Tibial artery (tissue), 4 donors: ENCODE data around the gene SFMBT1.
"Not testable (repeated sequence)": the region's sequence is repeated elsewhere in the genome, so short reads cannot be mapped to it uniquely, and the experiment has no call there.

Experiments
- DNase-seq, 2 donors: peaks; one replicate each; pipeline ENCODE4 v3.0.0-alpha.2; 2019
- H3K27ac ChIP-seq, 2 donors: fragments of 200-600 bp; sonication (generic) in 1 of 2; 1 replicate in 1 of 2; 2 replicates in 1 of 2; pipeline ENCODE4 v1.5.1; 2018 to 2019; ENCODE audit warnings: mild to moderate bottlenecking in 1 of 2
- H3K27me3 ChIP-seq, 2 donors: fragments of 200-600 bp; sonication (generic) in 1 of 2; one replicate each; pipeline versions ENCODE4 v1.5.1 to v1.6.0; 2016 to 2019
- H3K36me3 ChIP-seq, 3 donors: fragments of 200-600 bp; sonication (generic) in 2 of 3; one replicate each; pipeline ENCODE4 v1.5.1; 2016 to 2019; ENCODE audit warnings: mild to moderate bottlenecking in 2 of 3
- H3K4me1 ChIP-seq, 4 donors: fragments of 200-600 bp; sonication (generic) in 2 of 4; 1 replicate in 3 of 4; 2 replicates in 1 of 4; pipeline ENCODE4 v1.5.1; 2016 to 2019
- H3K4me3 ChIP-seq, 2 donors: fragments of 200-600 bp; sonication (generic) in 1 of 2; 1 replicate in 1 of 2; 2 replicates in 1 of 2; pipeline ENCODE4 v1.5.1; 2018 to 2019; ENCODE audit warnings: mild to moderate bottlenecking in 2 of 2
- H3K9me3 ChIP-seq, 3 donors: fragments of 200-600 bp; sonication (generic) in 1 of 3; one replicate each; pipeline ENCODE4 v1.5.1; 2016 to 2019
- intact Hi-C: fragments of 100-400 bp; cut with DNase I; formaldehyde crosslinking; loops from one replicate; pipeline ENCODE4 v1.15.0; 2023; ENCODE audit warnings: low total_unique reads
- TF ChIP-seq, protein P1 (sequence below), 2 experiments: fragments of 200-600 bp in 1 of 2; fragments of 450-650 bp in 1 of 2; IDR thresholded peaks; one replicate each; pipeline ENCODE4 v1.5.1; 2017 to 2019; ENCODE audit warnings: antibody characterized with exemption in 2 of 2, mild to moderate bottlenecking in 1 of 2, moderate library complexity in 1 of 2

The SFMBT1 gene

DNA sequence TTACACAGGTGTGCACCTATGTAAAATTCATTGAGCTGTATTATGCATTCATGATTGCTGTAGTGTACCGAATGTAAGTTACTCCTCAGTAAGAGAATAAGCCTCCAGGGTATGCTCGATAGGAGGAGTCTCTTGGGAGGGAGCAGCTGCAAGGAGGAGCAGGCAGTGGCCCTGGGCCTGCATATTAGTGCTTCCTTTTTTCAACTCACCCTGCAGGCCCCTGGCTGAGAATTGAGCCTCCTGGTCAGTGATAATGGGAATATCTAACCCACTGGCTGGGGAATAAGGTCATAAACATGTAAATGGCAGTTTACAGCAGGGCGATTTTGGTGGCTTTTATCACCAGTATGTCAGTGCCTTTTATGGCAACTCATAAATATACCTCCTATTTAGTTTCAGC lies 21.7 kb upstream of the SFMBT1 start:
- intact Hi-C loops, result no loop called here
- Histone ChIP-seq H3K36me3 (no peaks in the 10 kb centered on the region), H3K27me3 (peaks cover 0 to 2% of the 10 kb centered on the region in 2 donors), H3K4me1 (peaks cover 0 to 9% (median 6%) of the 10 kb centered on the region in 4 donors), H3K27ac (no peak overlapping the region), H3K9me3 (no peaks in the 10 kb centered on the region), H3K4me3 (no peak overlapping the region)
- DNase-seq, result no peak
- TF ChIP-seq, protein P1, sequence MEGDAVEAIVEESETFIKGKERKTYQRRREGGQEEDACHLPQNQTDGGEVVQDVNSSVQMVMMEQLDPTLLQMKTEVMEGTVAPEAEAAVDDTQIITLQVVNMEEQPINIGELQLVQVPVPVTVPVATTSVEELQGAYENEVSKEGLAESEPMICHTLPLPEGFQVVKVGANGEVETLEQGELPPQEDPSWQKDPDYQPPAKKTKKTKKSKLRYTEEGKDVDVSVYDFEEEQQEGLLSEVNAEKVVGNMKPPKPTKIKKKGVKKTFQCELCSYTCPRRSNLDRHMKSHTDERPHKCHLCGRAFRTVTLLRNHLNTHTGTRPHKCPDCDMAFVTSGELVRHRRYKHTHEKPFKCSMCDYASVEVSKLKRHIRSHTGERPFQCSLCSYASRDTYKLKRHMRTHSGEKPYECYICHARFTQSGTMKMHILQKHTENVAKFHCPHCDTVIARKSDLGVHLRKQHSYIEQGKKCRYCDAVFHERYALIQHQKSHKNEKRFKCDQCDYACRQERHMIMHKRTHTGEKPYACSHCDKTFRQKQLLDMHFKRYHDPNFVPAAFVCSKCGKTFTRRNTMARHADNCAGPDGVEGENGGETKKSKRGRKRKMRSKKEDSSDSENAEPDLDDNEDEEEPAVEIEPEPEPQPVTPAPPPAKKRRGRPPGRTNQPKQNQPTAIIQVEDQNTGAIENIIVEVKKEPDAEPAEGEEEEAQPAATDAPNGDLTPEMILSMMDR (IDR thresholded peaks at IDR 0.05), result no peak

DNA sequence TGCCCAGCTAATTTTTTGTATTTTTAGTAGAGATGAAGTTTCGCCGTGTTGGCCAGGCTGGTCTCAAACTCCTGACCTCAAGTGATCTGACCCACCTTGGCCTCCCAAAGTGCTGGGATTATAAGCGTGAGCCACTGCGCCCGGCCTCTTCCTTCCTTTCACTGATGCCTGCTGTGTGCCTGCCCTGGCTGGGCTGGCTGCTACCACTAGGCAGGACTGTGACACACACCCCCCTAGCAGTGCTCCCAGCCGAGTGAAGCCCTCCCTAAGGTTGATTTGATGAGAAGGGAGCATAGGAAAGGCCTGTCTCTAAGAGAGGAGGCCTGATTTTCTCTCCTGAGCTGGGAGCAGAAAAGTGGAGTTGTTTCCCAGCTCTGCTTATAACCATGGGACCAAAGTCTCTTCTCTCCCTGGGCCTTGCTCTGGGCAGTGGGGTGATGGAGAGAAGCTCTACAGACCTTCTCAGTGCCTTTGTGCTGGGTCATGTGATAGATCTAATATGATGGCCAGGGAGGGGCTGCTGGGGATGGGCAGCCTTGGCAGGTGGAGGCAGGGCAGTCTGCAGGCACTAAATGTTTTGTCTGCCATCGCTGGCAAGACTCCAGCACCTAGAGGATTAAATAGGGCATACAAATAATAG lies 20.1 kb upstream of the SFMBT1 start:
- intact Hi-C loops, result no loop called here
- no peak for DNase-seq
- TF ChIP-seq, protein P1 (IDR thresholded peaks at IDR 0.05), result no peak
- Histone ChIP-seq H3K4me1 (no peaks in the 10 kb centered on the region), H3K36me3 (no peaks in the 10 kb centered on the region), H3K4me3 (no peak overlapping the region), H3K9me3 (no peaks in the 10 kb centered on the region), H3K27me3 (peaks cover 0 to 2% of the 10 kb centered on the region in 2 donors), H3K27ac (no peak overlapping the region)

DNA sequence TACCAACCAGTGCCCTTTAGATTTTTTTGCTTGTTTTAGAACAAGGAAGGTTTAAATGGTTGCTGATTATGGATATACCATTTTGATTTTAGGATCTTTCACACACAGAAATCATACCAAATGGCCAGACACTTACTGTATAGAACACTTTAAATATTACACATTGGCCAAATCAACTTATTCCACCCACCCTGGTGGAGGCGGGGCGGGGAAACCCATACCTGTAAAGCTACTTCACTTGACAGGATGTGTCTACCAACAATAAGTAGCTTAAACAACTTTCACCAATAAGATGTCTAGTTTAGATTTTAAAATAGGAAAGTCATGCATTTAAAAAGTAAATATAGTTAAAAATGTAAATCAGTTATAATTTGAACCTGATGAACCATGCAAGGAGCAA lies 17.0 kb upstream of the SFMBT1 start:
- no peak overlapping the region for H3K4me3 ChIP-seq
- intact Hi-C loops, result no loop called here
- no peak overlapping the region for H3K27ac ChIP-seq
- no peaks in the 10 kb centered on the region for H3K9me3 ChIP-seq
- TF ChIP-seq, protein P1 (IDR thresholded peaks at IDR 0.05), result no peak
- no peak for DNase-seq
- no peaks in the 10 kb centered on the region for H3K36me3 ChIP-seq
- no peaks in the 10 kb centered on the region for H3K4me1 ChIP-seq
- peaks cover 0 to 2% of the 10 kb centered on the region in 2 donors for H3K27me3 ChIP-seq

- Histone ChIP-seq H3K9me3 (no peaks in the 10 kb centered on the region), H3K36me3 (no peaks in the 10 kb centered on the region), H3K4me1 (no peaks in the 10 kb centered on the region), H3K27me3 (no peaks in the 10 kb centered on the region), H3K4me3 (no peak overlapping the region), H3K27ac (no peak overlapping the region)
- TF ChIP-seq, protein P1 (IDR thresholded peaks at IDR 0.05), result no peak
- intact Hi-C loops, result no loop called here
- DNase-seq, result no peak
Observed at GRCh38 chr3:53056442-53056841, 10.6 kb upstream of the SFMBT1 start.

DNA sequence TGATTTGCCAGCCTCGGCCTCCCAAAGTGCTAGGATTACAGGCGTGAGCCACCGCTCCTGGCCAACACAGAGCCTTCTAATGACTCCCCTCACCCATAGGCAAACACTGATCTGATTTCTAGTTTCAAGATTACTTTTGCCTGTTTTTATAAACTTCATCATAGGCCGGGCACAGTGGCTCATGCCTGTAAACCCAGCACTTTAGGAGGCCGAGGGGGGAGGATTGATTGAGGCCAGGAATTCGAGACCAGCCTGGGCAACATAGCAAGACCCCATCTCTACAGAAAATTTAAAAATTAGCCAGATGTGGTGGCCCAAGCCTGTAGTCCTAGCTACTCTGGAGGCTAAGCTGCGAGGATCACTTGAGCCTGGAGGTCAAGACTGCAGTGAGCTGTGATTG lies 8.4 kb upstream of the SFMBT1 start:
- H3K27ac ChIP-seq, H3K36me3 ChIP-seq, H3K27me3 ChIP-seq: not testable (repeated sequence)

GRCh38 chr3:53051929-53052328 lies 6.1 kb upstream of the SFMBT1 start:
- no peak for DNase-seq
- no peak overlapping the region for H3K4me3 ChIP-seq
- H3K9me3 ChIP-seq, result no peaks in the 10 kb centered on the region
- no peaks in the 10 kb centered on the region for H3K36me3 ChIP-seq
- TF ChIP-seq, protein P1 (IDR thresholded peaks at IDR 0.05), result no peak
- no peaks in the 10 kb centered on the region for H3K27me3 ChIP-seq
- intact Hi-C loops, result no loop called here
- no peak overlapping the region for H3K27ac ChIP-seq
- peaks cover 0 to 3% (median under 1%) of the 10 kb centered on the region in 4 donors for H3K4me1 ChIP-seq

More for the DNA sequence above, 8.4 kb upstream of the SFMBT1 start:
- H3K4me1 ChIP-seq, intact Hi-C loops, H3K9me3 ChIP-seq, H3K4me3 ChIP-seq, DNase-seq: not testable (repeated sequence)
